GM12801 (cell line): ENCODE measurements around the gene MED25.

ENCODE experiments used
- CTCF ChIP-seq: IDR thresholded peaks from one replicate; pipeline ENCODE4 v1.5.1; 2011; ENCODE audit warnings: control low read depth; ENCODE audit not compliant: insufficient read length; ENCODE audit errors: extremely low read depth

Gene MED25

GRCh38 chr19:49840321-49840720 lies 22.2 kb downstream of the MED25 start:
- no peak for TF ChIP-seq CTCF

GRCh38 chr19:49840736-49841249 lies 22.7 kb downstream of the MED25 start:
- no peak for TF ChIP-seq CTCF

- no peak for TF ChIP-seq CTCF
These were observed 25.2 kb downstream of the MED25 start for GRCh38 chr19:49843265-49843664.

- TF ChIP-seq CTCF, result no peak
These were observed 26.3 kb downstream of the MED25 start for GRCh38 chr19:49844138-49845095.

GRCh38 chr19:49845414-49845813 lies 27.3 kb downstream of the MED25 start:
- no peak for TF ChIP-seq CTCF

GRCh38 chr19:49846408-49846807 lies 28.3 kb downstream of the MED25 start:
- TF ChIP-seq CTCF, result no peak

- TF ChIP-seq CTCF, result no peak
These were observed 29.9 kb downstream of the MED25 start for GRCh38 chr19:49847731-49848696.
